Subcutaneous adipose tissue (tissue), 4 donors: Measurements from ENCODE around the gene THSD4. TPM values are rescaled to one million over a fixed set of nuclear protein-coding genes. Genes with fewer than 3 reads are reported as not detected.

ENCODE experiments used
- CTCF ChIP-seq: fragments of 450-650 bp; IDR thresholded peaks from one replicate; pipeline ENCODE4 v1.5.1; 2016; ENCODE audit warnings: low read depth, mild to moderate bottlenecking, control low read depth, antibody characterized with exemption, moderate library complexity
- total RNA-seq, 4 donors: library from RNA; depleted of rRNA; stranded (reverse); fragments of >200 nt; gene quantifications; one replicate each; pipeline ENCODE4 v1.1.0, GENCODE V29; 2016

The THSD4 gene
- total RNA-seq, 4 donors from 2014 or later, result 0.17 to 0.94 (median 0.63) TPM

GRCh38 chr15:71244250-71244649 is 129.0 kb downstream of the THSD4 start:
- TF ChIP-seq CTCF, result no peak

GRCh38 chr15:71245588-71245987 is 130.3 kb downstream of the THSD4 start:
- TF ChIP-seq CTCF, result no peak

- no peak for TF ChIP-seq CTCF
These were observed 133.1 kb downstream of the THSD4 start for GRCh38 chr15:71248386-71248785.

GRCh38 chr15:71249986-71250385 is 134.7 kb downstream of the THSD4 start:
- no peak for TF ChIP-seq CTCF

GRCh38 chr15:71250936-71251583 is 135.8 kb downstream of the THSD4 start:
- TF ChIP-seq CTCF, result no peak

GRCh38 chr15:71251584-71252043 is 136.3 kb downstream of the THSD4 start:
- no peak for TF ChIP-seq CTCF

- TF ChIP-seq CTCF, result no peak
These were observed 136.9 kb downstream of the THSD4 start for GRCh38 chr15:71252044-71252739.
